ENCODE measurements around the gene MYLK. TPM values are rescaled to one million over a fixed set of nuclear protein-coding genes. Genes with fewer than 3 reads are reported as not detected.

MYLK gene
- total and polyA plus RNA-seq, 9 donors = 50.2 to 645 (median 205) TPM

DNA sequence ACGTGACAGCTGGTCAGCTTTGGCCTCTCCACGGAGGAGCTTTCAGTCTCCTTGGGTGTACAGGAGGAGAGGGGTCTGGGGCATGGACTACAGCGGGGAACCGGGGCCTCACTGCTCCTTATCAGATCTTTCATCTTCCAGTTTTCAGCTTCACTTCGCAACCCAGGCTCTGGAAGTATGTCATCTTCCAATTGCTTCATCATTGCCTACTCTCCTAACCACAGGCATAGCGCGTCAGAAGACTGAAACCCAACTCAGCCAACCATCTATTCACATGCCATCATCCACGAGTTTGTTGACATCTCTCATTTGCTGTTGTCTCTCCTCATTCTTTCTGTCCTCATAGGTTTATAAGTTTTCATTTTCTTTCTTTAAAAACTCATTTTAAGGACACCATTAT is 119.5 kb downstream of the MYLK start:
- H3K9me3 ChIP-seq = no peaks in the 10 kb centered on the region
- WGBS, 3 donors = 88 to 95% (median 88%) methylated on average over 8 of the region's 8 CpGs
- no peak overlapping the region for H3K27ac ChIP-seq
- H3K4me3 ChIP-seq = no peak overlapping the region
- H3K4me1 ChIP-seq (ENCODE audit: insufficient read depth) = no peaks in the 10 kb centered on the region
- no peaks in the 10 kb centered on the region for H3K36me3 ChIP-seq
- DNase-seq = no peak
- no peak for TF ChIP-seq POLR2A (IDR thresholded peaks at IDR 0.05)
- no peaks in the 10 kb centered on the region for H3K27me3 ChIP-seq
- intact Hi-C loops (cut with DNase I) = no loop called here

DNA sequence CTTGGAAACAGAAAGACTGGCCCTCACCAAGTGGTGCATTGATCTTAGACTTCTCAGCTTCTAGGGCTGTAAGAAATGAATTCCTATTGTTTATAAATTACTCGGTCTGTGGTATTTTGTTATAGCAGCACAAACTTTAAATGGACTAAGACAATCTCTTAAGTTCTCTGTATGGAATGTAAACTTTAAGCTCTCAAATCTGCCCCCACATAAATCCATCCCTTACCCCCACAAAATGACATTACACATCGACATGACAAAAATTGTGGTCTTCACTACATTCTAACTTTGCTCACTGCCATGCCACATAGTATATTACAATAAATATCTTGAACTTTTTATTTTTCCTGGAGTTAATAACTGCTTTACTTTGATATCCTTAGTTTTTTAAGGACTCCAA is 121.3 kb downstream of the MYLK start:
- intact Hi-C loops (cut with DNase I) = no loop called here
- DNase-seq = no peak
- no peaks in the 10 kb centered on the region for H3K9me3 ChIP-seq
- H3K27ac ChIP-seq = no peak overlapping the region
- WGBS, 3 donors = 21 to 47% (median 25%) methylated on average over 2 of the region's 2 CpGs
- H3K36me3 ChIP-seq = no peaks in the 10 kb centered on the region
- TF ChIP-seq, protein P1, sequence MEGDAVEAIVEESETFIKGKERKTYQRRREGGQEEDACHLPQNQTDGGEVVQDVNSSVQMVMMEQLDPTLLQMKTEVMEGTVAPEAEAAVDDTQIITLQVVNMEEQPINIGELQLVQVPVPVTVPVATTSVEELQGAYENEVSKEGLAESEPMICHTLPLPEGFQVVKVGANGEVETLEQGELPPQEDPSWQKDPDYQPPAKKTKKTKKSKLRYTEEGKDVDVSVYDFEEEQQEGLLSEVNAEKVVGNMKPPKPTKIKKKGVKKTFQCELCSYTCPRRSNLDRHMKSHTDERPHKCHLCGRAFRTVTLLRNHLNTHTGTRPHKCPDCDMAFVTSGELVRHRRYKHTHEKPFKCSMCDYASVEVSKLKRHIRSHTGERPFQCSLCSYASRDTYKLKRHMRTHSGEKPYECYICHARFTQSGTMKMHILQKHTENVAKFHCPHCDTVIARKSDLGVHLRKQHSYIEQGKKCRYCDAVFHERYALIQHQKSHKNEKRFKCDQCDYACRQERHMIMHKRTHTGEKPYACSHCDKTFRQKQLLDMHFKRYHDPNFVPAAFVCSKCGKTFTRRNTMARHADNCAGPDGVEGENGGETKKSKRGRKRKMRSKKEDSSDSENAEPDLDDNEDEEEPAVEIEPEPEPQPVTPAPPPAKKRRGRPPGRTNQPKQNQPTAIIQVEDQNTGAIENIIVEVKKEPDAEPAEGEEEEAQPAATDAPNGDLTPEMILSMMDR (IDR thresholded peaks at IDR 0.05) = no peak
- TF ChIP-seq POLR2A (IDR thresholded peaks at IDR 0.05) (no peak), EP300 (IDR thresholded peaks at IDR 0.05) (no peak)
- H3K4me3 ChIP-seq = no peak overlapping the region
- H3K4me1 ChIP-seq (ENCODE audit: insufficient read depth) = no peaks in the 10 kb centered on the region
- no peaks in the 10 kb centered on the region for H3K27me3 ChIP-seq

DNA sequence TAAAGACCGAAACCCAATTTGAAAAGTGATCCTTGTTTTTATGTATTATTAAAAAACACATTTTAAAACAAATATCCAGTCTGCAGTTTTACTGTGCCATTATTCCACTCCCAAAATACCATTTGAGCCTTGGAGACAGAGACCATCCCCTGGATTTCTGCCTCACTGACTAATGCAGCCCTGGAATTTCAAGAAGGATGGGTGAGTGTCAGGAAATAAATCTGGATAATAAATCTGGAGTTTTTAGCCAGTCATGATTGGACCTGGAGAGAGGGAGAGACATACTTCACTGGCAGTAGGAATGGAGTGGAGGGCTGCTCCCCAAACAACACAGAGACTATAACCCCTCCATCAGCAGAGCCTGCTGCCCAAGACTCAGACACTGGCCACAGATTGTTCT is 123.3 kb downstream of the MYLK start:
- no peaks in the 10 kb centered on the region for H3K36me3 ChIP-seq
- no peak overlapping the region for H3K27ac ChIP-seq
- no peaks in the 10 kb centered on the region for H3K4me1 ChIP-seq (ENCODE audit: insufficient read depth)
- TF ChIP-seq, protein P1 (IDR thresholded peaks at IDR 0.05) = no peak
- TF ChIP-seq EP300 (IDR thresholded peaks at IDR 0.05) (no peak), POLR2A (IDR thresholded peaks at IDR 0.05) (no peak)
- no peaks in the 10 kb centered on the region for H3K27me3 ChIP-seq
- intact Hi-C loops (cut with DNase I) = no loop called here
- no peaks in the 10 kb centered on the region for H3K9me3 ChIP-seq
- no peak overlapping the region for H3K4me3 ChIP-seq
- no peak for DNase-seq
- WGBS, 3 donors = 78 to 91% (median 89%) methylated on average over 1 of the region's 1 CpG

DNA sequence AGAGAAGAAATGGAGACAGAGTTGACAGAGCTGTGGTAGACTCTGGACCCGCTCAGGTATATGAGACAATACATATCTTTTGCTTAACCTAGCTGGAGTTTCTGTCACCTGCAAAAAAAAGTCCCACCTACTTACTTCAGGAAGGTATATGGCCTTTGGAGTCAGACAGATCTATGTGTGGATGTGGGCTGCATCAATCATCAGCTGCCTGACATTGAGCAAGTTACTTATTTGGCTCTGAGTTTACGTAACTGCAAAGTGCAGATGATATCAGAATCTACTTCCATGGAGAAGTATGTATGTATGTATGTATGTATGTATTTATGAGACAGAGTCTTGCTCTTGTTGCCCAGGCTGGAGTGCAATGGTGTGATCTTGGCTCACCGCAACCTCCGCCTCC is 124.3 kb downstream of the MYLK start:
- TF ChIP-seq POLR2A (IDR thresholded peaks at IDR 0.05) = no peak
- no peak for TF ChIP-seq EP300 (IDR thresholded peaks at IDR 0.05)
- TF ChIP-seq, protein P1 (IDR thresholded peaks at IDR 0.05) = no peak
- DNase-seq = no peak
- intact Hi-C loops (cut with DNase I) = no loop called here
- H3K4me3 ChIP-seq = no peak overlapping the region
- H3K27ac ChIP-seq = no peak overlapping the region
- H3K4me1 ChIP-seq (ENCODE audit: insufficient read depth) = no peaks in the 10 kb centered on the region
- H3K9me3 ChIP-seq = no peaks in the 10 kb centered on the region
- H3K27me3 ChIP-seq = no peaks in the 10 kb centered on the region
- no peaks in the 10 kb centered on the region for H3K36me3 ChIP-seq
- WGBS, 3 donors = 97 to 100% (median 99%) methylated on average over 4 of the region's 4 CpGs

DNA sequence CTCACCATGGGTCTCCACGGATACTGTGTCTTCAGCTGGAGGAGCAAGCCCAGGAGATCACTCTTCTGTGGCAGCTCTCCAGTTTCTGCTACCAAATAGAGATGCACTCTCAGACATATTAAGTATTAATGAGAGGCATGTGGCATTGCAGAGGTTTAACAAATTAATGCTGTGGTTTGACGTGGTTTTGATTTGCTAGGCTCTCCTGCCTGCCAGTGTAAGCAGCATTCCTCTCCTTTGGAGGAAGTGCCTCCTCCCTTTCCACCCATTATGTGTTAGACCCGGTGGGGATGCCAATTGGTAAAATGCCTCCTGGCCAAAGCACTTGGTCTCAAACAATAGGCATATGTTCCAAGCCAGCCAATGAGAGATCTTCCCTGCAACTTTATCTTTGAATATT is 124.8 kb downstream of the MYLK start:
- 64 to 66% (median 65%) methylated on average over 3 of the region's 3 CpGs for WGBS, 3 donors
- Histone ChIP-seq H3K27me3 (no peaks in the 10 kb centered on the region), H3K4me1 (ENCODE audit: insufficient read depth) (no peaks in the 10 kb centered on the region), H3K9me3 (no peaks in the 10 kb centered on the region), H3K27ac (no peak overlapping the region), H3K36me3 (no peaks in the 10 kb centered on the region), H3K4me3 (no peak overlapping the region)
- TF ChIP-seq POLR2A (IDR thresholded peaks at IDR 0.05) (no peak), EP300 (IDR thresholded peaks at IDR 0.05) (no peak)
- TF ChIP-seq, protein P1 (IDR thresholded peaks at IDR 0.05) = no peak
- no peak for DNase-seq
- intact Hi-C loops (cut with DNase I) = no loop called here
